Immature natural killer cell (primary cell): Measurements from ENCODE around the gene GSS. TPM values are rescaled to one million over a fixed set of nuclear protein-coding genes. Genes with fewer than 3 reads are reported as not detected.

Experiments
- DNase-seq, 3 donors: peaks; one replicate each; pipeline ENCODE4 v3.0.0; 2022; ENCODE audit warnings: mixed read lengths in 1 of 3
- H3K27ac Mint-ChIP-seq, 6 donors: one replicate each; pipeline ENCODE4 v1.8.0; 2020; ENCODE audit warnings: mixed read lengths in 6 of 6, mild to moderate bottlenecking in 5 of 6, inconsistent platforms in 4 of 6, moderate library complexity in 3 of 6
- H3K27me3 Mint-ChIP-seq, 3 donors: one replicate each; pipeline ENCODE4 v1.8.0; 2020 to 2021; ENCODE audit warnings: low read depth in 3 of 3, mild to moderate bottlenecking in 3 of 3, mixed read lengths in 3 of 3, moderate library complexity in 3 of 3, inconsistent platforms in 1 of 3
- H3K36me3 Mint-ChIP-seq, 3 donors: one replicate each; pipeline ENCODE4 v1.8.0; 2020; ENCODE audit warnings: mixed read lengths in 3 of 3, inconsistent platforms in 2 of 3, mild to moderate bottlenecking in 2 of 3
- H3K4me1 Mint-ChIP-seq, 2 donors: one replicate each; pipeline ENCODE4 v1.8.0; 2020; ENCODE audit warnings: inconsistent platforms in 2 of 2, mild to moderate bottlenecking in 2 of 2, mixed read lengths in 2 of 2, moderate library complexity in 1 of 2
- H3K4me3 Mint-ChIP-seq, 5 donors: one replicate each; pipeline ENCODE4 v1.8.0; 2020; ENCODE audit warnings: mild to moderate bottlenecking in 5 of 5, mixed read lengths in 5 of 5, inconsistent platforms in 3 of 5, moderate library complexity in 3 of 5
- H3K9me3 Mint-ChIP-seq, 6 donors: one replicate each; pipeline ENCODE4 v1.8.0; 2020; ENCODE audit warnings: mild to moderate bottlenecking in 6 of 6, mixed read lengths in 6 of 6, inconsistent platforms in 4 of 6, moderate library complexity in 3 of 6
- polyA plus RNA-seq, 3 donors: library from polyadenylated mRNA; unstranded; fragments of 300-500 nt; fragmentation: Illumina TruSeq; gene quantifications; one replicate each; pipeline ENCODE4 v1.2.3, GENCODE V29; 2021

GSS gene
- polyA plus RNA-seq = 10 to 100 TPM; 32.4 to 60.6 (median 45.7) TPM

- H3K27me3 Mint-ChIP-seq = peaks cover 6 to 11% (median 6%) of the 10 kb centered on the region in 3 donors
- peaks cover 21 to 25% of the 10 kb centered on the region in 2 donors for H3K4me1 Mint-ChIP-seq
- peak within 1 kb of the TSS; percentile 90 to 99 (median 96) for H3K4me3 Mint-ChIP-seq
These were observed at the start of gene GSS, which contains the start of gene MYH7B for GRCh38 chr20:34955231-34956040. TSS of gene GSS (minus strand) at chr20:34955806. CDS start at chr20:34951852, 3,954 bp downstream. TSS of gene MYH7B (plus strand) at chr20:34955868. CDS start at chr20:34978006, 22,138 bp downstream.

GRCh38 chr20:35004749-35005462 is 49.3 kb upstream of the GSS start:
- no peak for DNase-seq
- H3K4me1 Mint-ChIP-seq = no peaks in the 10 kb centered on the region
- H3K27ac Mint-ChIP-seq = no peak overlapping the region
- H3K4me3 Mint-ChIP-seq = no peak overlapping the region
- peaks cover 11 to 45% (median 21%) of the 10 kb centered on the region in 3 donors for H3K36me3 Mint-ChIP-seq
- H3K9me3 Mint-ChIP-seq = no peaks in the 10 kb centered on the region
- H3K27me3 Mint-ChIP-seq = peaks cover 3 to 12% (median 4%) of the 10 kb centered on the region in 3 donors

More at GRCh38 chr20:34955231-34956040, at the start of gene GSS, which contains the start of gene MYH7B:
- Mint-ChIP-seq H3K9me3 (no peaks in the 10 kb centered on the region), H3K36me3 (no peaks in the 10 kb centered on the region), H3K27ac (peak within 1 kb of the TSS; percentile 94 to 97 (median 96))
- peak; percentile 96 for DNase-seq

- peaks cover 11 to 40% (median 21%) of the 10 kb centered on the region in 3 donors for H3K36me3 Mint-ChIP-seq
- DNase-seq = no peak
- H3K4me1 Mint-ChIP-seq = no peaks in the 10 kb centered on the region
- peaks cover 3 to 13% (median 4%) of the 10 kb centered on the region in 3 donors for H3K27me3 Mint-ChIP-seq
- H3K4me3 Mint-ChIP-seq = no peak overlapping the region
- peak overlapping the region in 2 of 6 donors; percentile 30 to 77 for H3K27ac Mint-ChIP-seq
- H3K9me3 Mint-ChIP-seq = no peaks in the 10 kb centered on the region
These were observed 48.6 kb upstream of the GSS start for GRCh38 chr20:35004051-35004725.

GRCh38 chr20:35003211-35004031 is 47.8 kb upstream of the GSS start:
- Mint-ChIP-seq H3K36me3 (peaks cover 9 to 32% (median 14%) of the 10 kb centered on the region in 3 donors), H3K27me3 (peaks cover 3 to 12% (median 4%) of the 10 kb centered on the region in 3 donors), H3K4me1 (no peaks in the 10 kb centered on the region), H3K27ac (no peak overlapping the region), H3K4me3 (no peak overlapping the region), H3K9me3 (no peaks in the 10 kb centered on the region)
- no peak for DNase-seq

GRCh38 chr20:35002426-35003210 is 47.0 kb upstream of the GSS start:
- Mint-ChIP-seq H3K4me3 (no peak overlapping the region), H3K4me1 (peaks cover 0 to 2% of the 10 kb centered on the region in 2 donors), H3K27me3 (peaks cover 3 to 12% (median 10%) of the 10 kb centered on the region in 3 donors), H3K9me3 (no peaks in the 10 kb centered on the region), H3K27ac (peak overlapping the region in 1 of 6 donors; percentile 48), H3K36me3 (peaks cover 6 to 30% (median 13%) of the 10 kb centered on the region in 3 donors)
- no peak for DNase-seq

- H3K27me3 Mint-ChIP-seq = peaks cover 5 to 12% (median 10%) of the 10 kb centered on the region in 3 donors
- peaks cover 6 to 31% (median 14%) of the 10 kb centered on the region in 3 donors for H3K36me3 Mint-ChIP-seq
- H3K27ac Mint-ChIP-seq = no peak overlapping the region
- no peak for DNase-seq
- peaks cover 0 to 2% of the 10 kb centered on the region in 2 donors for H3K4me1 Mint-ChIP-seq
- no peaks in the 10 kb centered on the region for H3K9me3 Mint-ChIP-seq
- no peak overlapping the region for H3K4me3 Mint-ChIP-seq
These were observed 46.2 kb upstream of the GSS start for GRCh38 chr20:35001596-35002362.

DNA sequence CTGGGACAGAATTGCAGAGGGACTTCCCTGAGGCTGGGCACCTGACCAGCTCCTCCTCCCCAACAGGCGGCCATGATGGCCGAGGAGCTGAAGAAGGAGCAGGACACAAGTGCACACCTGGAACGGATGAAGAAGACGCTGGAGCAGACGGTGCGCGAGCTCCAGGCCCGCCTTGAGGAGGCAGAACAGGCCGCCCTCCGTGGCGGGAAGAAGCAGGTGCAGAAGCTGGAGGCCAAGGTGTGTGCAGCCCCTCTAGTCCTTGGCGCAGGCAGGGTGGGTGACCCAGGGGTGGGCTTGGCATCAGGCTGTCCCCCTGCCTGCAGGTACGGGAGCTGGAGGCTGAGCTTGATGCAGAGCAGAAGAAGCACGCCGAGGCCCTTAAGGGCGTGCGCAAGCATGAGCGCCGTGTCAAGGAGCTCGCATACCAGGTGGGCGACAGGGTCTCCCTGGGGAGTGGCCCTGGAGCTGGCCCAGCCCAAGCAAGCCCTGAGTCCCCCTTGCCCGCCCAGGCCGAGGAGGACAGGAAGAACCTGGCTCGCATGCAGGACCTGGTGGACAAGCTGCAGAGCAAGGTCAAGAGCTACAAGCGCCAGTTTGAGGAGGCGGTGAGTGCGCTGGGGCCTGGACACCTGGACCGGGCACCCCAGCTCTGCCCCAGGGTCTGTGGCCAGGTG is 45.5 kb upstream of the GSS start:
- Mint-ChIP-seq H3K36me3 (peaks cover 6 to 30% (median 14%) of the 10 kb centered on the region in 3 donors), H3K27ac (no peak overlapping the region), H3K4me1 (peaks cover 0 to 2% of the 10 kb centered on the region in 2 donors), H3K4me3 (no peak overlapping the region), H3K9me3 (no peaks in the 10 kb centered on the region), H3K27me3 (peaks cover 5 to 12% (median 8%) of the 10 kb centered on the region in 3 donors)
- no peak for DNase-seq

DNA sequence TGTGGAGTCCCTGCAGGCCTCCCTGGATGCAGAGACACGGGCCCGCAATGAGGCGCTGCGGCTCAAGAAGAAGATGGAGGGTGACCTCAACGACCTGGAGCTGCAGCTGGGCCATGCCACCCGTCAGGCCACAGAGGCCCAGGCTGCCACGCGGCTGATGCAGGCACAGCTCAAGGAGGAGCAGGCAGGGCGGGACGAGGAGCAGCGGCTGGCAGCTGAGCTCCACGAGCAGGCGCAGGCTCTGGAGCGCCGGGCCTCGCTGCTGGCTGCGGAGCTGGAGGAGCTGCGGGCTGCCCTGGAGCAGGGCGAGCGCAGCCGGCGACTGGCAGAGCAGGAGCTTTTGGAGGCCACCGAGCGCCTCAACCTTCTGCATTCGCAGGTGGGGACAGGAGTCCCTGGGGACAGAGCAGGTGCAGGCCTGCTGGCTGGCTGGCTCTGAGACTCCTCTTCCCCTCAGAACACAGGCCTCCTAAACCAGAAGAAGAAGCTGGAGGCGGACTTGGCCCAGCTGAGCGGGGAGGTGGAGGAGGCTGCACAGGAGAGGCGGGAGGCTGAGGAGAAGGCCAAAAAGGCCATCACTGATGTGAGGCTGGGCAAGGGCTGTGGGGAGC is 44.8 kb upstream of the GSS start:
- Mint-ChIP-seq H3K36me3 (peaks cover 6 to 25% (median 14%) of the 10 kb centered on the region in 3 donors), H3K4me1 (peaks cover 0 to 2% of the 10 kb centered on the region in 2 donors), H3K4me3 (no peak overlapping the region), H3K27me3 (peaks cover 5 to 12% (median 8%) of the 10 kb centered on the region in 3 donors), H3K9me3 (no peaks in the 10 kb centered on the region), H3K27ac (peak overlapping the region in 1 of 6 donors; percentile 23)
- no peak for DNase-seq

DNA sequence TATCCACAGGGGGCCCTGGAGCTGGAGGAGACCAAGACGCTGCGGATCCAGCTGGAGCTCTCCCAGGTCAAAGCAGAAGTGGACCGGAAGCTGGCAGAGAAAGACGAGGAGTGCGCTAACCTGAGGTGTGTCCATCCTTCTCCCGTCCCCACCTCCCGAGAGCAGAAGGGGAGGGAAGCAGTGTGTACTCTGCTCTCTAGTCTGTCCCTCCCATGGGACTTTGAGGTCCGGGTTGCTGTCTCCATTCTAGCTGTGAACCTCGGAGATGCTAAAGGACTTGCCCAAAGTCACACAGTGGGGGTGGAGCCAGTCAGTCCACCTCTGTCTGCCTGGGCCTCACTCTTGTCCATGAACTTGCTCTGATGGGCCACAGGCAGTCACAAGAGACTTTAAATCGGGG is 44.2 kb upstream of the GSS start:
- H3K4me3 Mint-ChIP-seq = no peak overlapping the region
- H3K36me3 Mint-ChIP-seq = peaks cover 6 to 21% (median 14%) of the 10 kb centered on the region in 3 donors
- H3K27me3 Mint-ChIP-seq = peaks cover 5 to 12% (median 7%) of the 10 kb centered on the region in 3 donors
- peaks cover 0 to 2% of the 10 kb centered on the region in 2 donors for H3K4me1 Mint-ChIP-seq
- no peaks in the 10 kb centered on the region for H3K9me3 Mint-ChIP-seq
- no peak for DNase-seq
- no peak overlapping the region for H3K27ac Mint-ChIP-seq

- Mint-ChIP-seq H3K36me3 (peaks cover 4 to 21% (median 11%) of the 10 kb centered on the region in 3 donors), H3K27ac (peak overlapping the region in 2 of 6 donors; percentile 28 to 39), H3K9me3 (no peaks in the 10 kb centered on the region), H3K4me1 (peaks cover 0 to 2% of the 10 kb centered on the region in 2 donors), H3K4me3 (no peak overlapping the region), H3K27me3 (peaks cover 5 to 10% (median 7%) of the 10 kb centered on the region in 3 donors)
- no peak for DNase-seq
These were observed 43.4 kb upstream of the GSS start for GRCh38 chr20:34999021-34999451.
